ENCODE data around the gene EPB41L4A.

- TF ChIP-seq CTCF (IDR thresholded peaks at IDR 0.05) (peak; percentile 76 to 91 (median 88)), POLR2A (IDR thresholded peaks at IDR 0.05) (no peak), POLR2AphosphoS5 (IDR thresholded peaks at IDR 0.05) (peak in 2 of 3 donors; percentile 26 to 30)
Observed at GRCh38 chr5:112419986-112420864, 1.1 kb upstream of the EPB41L4A start.

All from breast epithelium (tissue), 3 donors.